IMR-90 (cell line): ENCODE measurements around the gene CBX3. TPM values are rescaled to one million over a fixed set of nuclear protein-coding genes. Genes with fewer than 3 reads are reported as not detected.

ENCODE experiments used
- ATAC-seq: fragments of 200-7000 bp; cut with Tn5 transposase; 2 replicates; pipeline ENCODE4 v1.9.1; 2020; ENCODE audit warnings: low read depth, mild to moderate bottlenecking, moderate library complexity
- BruUV-seq: library from RNA; stranded (reverse); fragments of 400-500 nt; replicated peaks from 2 replicates; lab custom pipeline; 2021; lab: Mats Ljungman, UMichigan
- CTCF ChIA-PET: fragments of 300-600 bp; formaldehyde crosslinking; extraction: SDS; loops from one replicate; lab custom pipeline; 2021; ENCODE audit warnings: antibody characterized with exemption; lab: Yijun Ruan, JAX
- POLR2A ChIA-PET: fragments of 300-600 bp; sonication (Branson Sonifier 250); formaldehyde crosslinking; loops from one replicate; lab custom pipeline; 2022; ENCODE audit warnings: antibody characterized with exemption; ENCODE audit not compliant: unreplicated experiment; lab: Charles Lee
- DNase-seq: peaks from one replicate; pipeline ENCODE4 v3.0.0; 2013
- H2AFZ ChIP-seq: replicated peaks from 2 replicates; pipeline ENCODE3; 2013; ENCODE audit warnings: low read length, mild to moderate bottlenecking; ENCODE audit not compliant: poor library complexity
- H2AK5ac ChIP-seq: 2 replicates; pipeline ENCODE4 v1.6.1; 2013; ENCODE audit warnings: low read depth, low read length, inconsistent platforms
- H2AK9ac ChIP-seq: replicated peaks from 2 replicates; pipeline ENCODE3; 2013; ENCODE audit warnings: mild to moderate bottlenecking, low read depth, low read length, moderate library complexity; ENCODE audit not compliant: poor library complexity
- H2BK120ac ChIP-seq: 2 replicates; pipeline ENCODE4 v1.6.1; 2013; ENCODE audit warnings: low read depth, low read length, inconsistent platforms
- H2BK15ac ChIP-seq: 3 replicates; pipeline ENCODE4 v1.6.1; 2013; ENCODE audit warnings: low read depth, low read length, inconsistent platforms
- H2BK20ac ChIP-seq: 2 replicates; pipeline ENCODE4 v1.6.1; 2013; ENCODE audit warnings: low read depth, mild to moderate bottlenecking, inconsistent platforms, low read length, moderate library complexity
- H2BK5ac ChIP-seq: 2 replicates; pipeline ENCODE4 v1.6.1; 2013; ENCODE audit warnings: mild to moderate bottlenecking, low read depth, low read length, inconsistent platforms; ENCODE audit not compliant: poor library complexity, severe bottlenecking
- H3K14ac ChIP-seq: replicated peaks from 2 replicates; pipeline ENCODE4 v1.6.1; 2013; ENCODE audit warnings: low read depth, low read length, inconsistent platforms
- H3K18ac ChIP-seq: 2 replicates; pipeline ENCODE4 v1.6.1; 2013; ENCODE audit warnings: low read depth, low read length, control low read depth
- H3K23ac ChIP-seq: 2 replicates; pipeline ENCODE4 v1.6.1; 2013; ENCODE audit warnings: low read depth, low read length, inconsistent platforms
- H3K27ac ChIP-seq: 2 replicates; pipeline ENCODE4 v1.5.1; 2013; ENCODE audit warnings: mild to moderate bottlenecking, control low read depth, low read length; ENCODE audit not compliant: insufficient read depth
- H3K27me3 ChIP-seq: 2 replicates; pipeline ENCODE4 v1.6.1; 2013; ENCODE audit warnings: low read length; ENCODE audit not compliant: control insufficient read depth, insufficient read depth
- H3K36me3 ChIP-seq: 2 replicates; pipeline ENCODE4 v1.6.1; 2013; ENCODE audit warnings: low read length, mixed read lengths; ENCODE audit not compliant: control insufficient read depth, insufficient read depth
- H3K4ac ChIP-seq: 2 replicates; pipeline ENCODE4 v1.6.1; 2013; ENCODE audit warnings: low read depth, low read length, inconsistent platforms
- H3K4me1 ChIP-seq: 2 replicates; pipeline ENCODE4 v1.6.1; 2013; ENCODE audit warnings: low read length, mixed read lengths; ENCODE audit not compliant: control insufficient read depth, insufficient read depth
- H3K4me2 ChIP-seq: 2 replicates; pipeline ENCODE4 v1.6.1; 2013; ENCODE audit warnings: low read depth, mild to moderate bottlenecking, control low read depth, low read length, moderate library complexity
- H3K4me3 ChIP-seq: 2 replicates; pipeline ENCODE4 v1.5.1; 2013; ENCODE audit warnings: low read depth, mild to moderate bottlenecking, control low read depth, low read length, moderate library complexity; ENCODE audit not compliant: insufficient read depth
- H3K56ac ChIP-seq: 2 replicates; pipeline ENCODE4 v1.6.1; 2013; ENCODE audit warnings: low read length, inconsistent platforms; ENCODE audit not compliant: insufficient read depth; ENCODE audit errors: extremely low read depth
- H3K79me1 ChIP-seq, 2 experiments: 2 replicates each; pipeline ENCODE4 v1.6.1; 2013; ENCODE audit warnings: low read length in 2 of 2, inconsistent platforms in 1 of 2, low read depth in 1 of 2
- H3K9ac ChIP-seq: 2 replicates; pipeline ENCODE4 v1.6.1; 2013; ENCODE audit warnings: low read depth, low read length, control low read depth
- H3K9me1 ChIP-seq: 2 replicates; pipeline ENCODE4 v1.6.1; 2013; ENCODE audit warnings: low read length, inconsistent platforms; ENCODE audit not compliant: insufficient read depth
- H3K9me3 ChIP-seq: 2 replicates; pipeline ENCODE4 v1.6.1; 2013; ENCODE audit warnings: low read length; ENCODE audit not compliant: control insufficient read depth, insufficient read depth
- H4K20me1 ChIP-seq: 2 replicates; pipeline ENCODE4 v1.6.1; 2013; ENCODE audit warnings: low read length, inconsistent platforms; ENCODE audit not compliant: insufficient read depth
- H4K5ac ChIP-seq: 2 replicates; pipeline ENCODE4 v1.6.1; 2013; ENCODE audit warnings: mild to moderate bottlenecking, low read depth, low read length, control low read depth
- H4K8ac ChIP-seq, 2 experiments: 2 replicates each; pipeline ENCODE4 v1.6.1; 2013; ENCODE audit warnings: low read depth in 2 of 2, low read length in 2 of 2, control low read depth in 1 of 2, inconsistent platforms in 1 of 2
- H4K91ac ChIP-seq: 2 replicates; pipeline ENCODE4 v1.6.1; 2013; ENCODE audit warnings: low read depth, low read length, inconsistent platforms; ENCODE audit not compliant: insufficient read depth
- BHLHE40 ChIP-seq: fragments of 150-350 bp; IDR thresholded peaks from 2 replicates; pipeline ENCODE4 v1.6.1; 2016; ENCODE audit warnings: mild to moderate bottlenecking, low read depth, low read length
- CEBPB ChIP-seq: IDR thresholded peaks from 2 replicates; pipeline ENCODE4 v1.6.1; 2012; ENCODE audit warnings: low read depth, low read length, improper control_type of control experiment
- CHD1 ChIP-seq: IDR thresholded peaks from 2 replicates; pipeline ENCODE4 v1.6.1; 2012; ENCODE audit warnings: low read depth, low read length, improper control_type of control experiment
- CTCF ChIP-seq: conservative IDR thresholded peaks from 2 replicates; pipeline ENCODE4 v1.5.1; 2012; ENCODE audit warnings: mild to moderate bottlenecking, low read depth, low read length, improper control_type of control experiment
- FOS ChIP-seq: fragments of 150-350 bp; IDR thresholded peaks from 2 replicates; pipeline ENCODE4 v1.6.1; 2016; ENCODE audit warnings: low read depth, low read length
- MAFK ChIP-seq: IDR thresholded peaks from 2 replicates; pipeline ENCODE4 v1.6.1; 2012; ENCODE audit warnings: low read depth, low read length, improper control_type of control experiment
- MAZ ChIP-seq: IDR thresholded peaks from 2 replicates; pipeline ENCODE4 v1.6.1; 2012; ENCODE audit warnings: low read depth, mild to moderate bottlenecking, low read length, improper control_type of control experiment, moderate library complexity, borderline replicate concordance
- MXI1 ChIP-seq: IDR thresholded peaks from 2 replicates; pipeline ENCODE4 v1.6.1; 2012; ENCODE audit warnings: low read depth, mild to moderate bottlenecking, low read length, moderate library complexity, borderline replicate concordance
- NFE2L2 ChIP-seq: fragments of 150-350 bp; IDR thresholded peaks from 2 replicates; pipeline ENCODE4 v1.6.1; 2016; ENCODE audit warnings: low read depth, mild to moderate bottlenecking, low read length
- POLR2A ChIP-seq: IDR thresholded peaks from 2 replicates; pipeline ENCODE4 v1.6.1; 2012; ENCODE audit warnings: mild to moderate bottlenecking, low read depth, low read length
- RAD21 ChIP-seq: IDR thresholded peaks from 2 replicates; pipeline ENCODE4 v1.6.1; 2012; ENCODE audit warnings: low read length, improper control_type of control experiment
- RCOR1 ChIP-seq: IDR thresholded peaks from 2 replicates; pipeline ENCODE4 v1.6.1; 2012; ENCODE audit warnings: mild to moderate bottlenecking, low read length, improper control_type of control experiment; ENCODE audit not compliant: insufficient replicate concordance
- RFX5 ChIP-seq: IDR thresholded peaks from 2 replicates; pipeline ENCODE4 v1.8.0; 2012; ENCODE audit warnings: low read depth, mild to moderate bottlenecking, low read length, moderate library complexity
- SMC3 ChIP-seq: fragments of 150-350 bp; IDR thresholded peaks from 2 replicates; pipeline ENCODE4 v1.6.1; 2016; ENCODE audit warnings: low read depth, mild to moderate bottlenecking, antibody characterized with exemption, low read length, moderate library complexity
- WGBS, 2 experiments: methylation state at CpG; one replicate each; pipeline versions ENCODE4 v1.1.5 to v1.1.7; 2013; ENCODE audit warnings: missing lambda C conversion rate in 2 of 2; ENCODE audit not compliant: insufficient read length in 1 of 2; ENCODE audit errors: extremely low coverage in 2 of 2; 5-methylcytosine and 5-hydroxymethylcytosine counted together
- dilution Hi-C: fragments of 300-500 bp; cut with HindIII; formaldehyde crosslinking; loops from one replicate; pipeline ENCODE4 v1.14.3; 2018; ENCODE audit warnings: low sequenced_read_pairs; ENCODE audit not compliant: unreplicated experiment
- in situ Hi-C: fragments of 300-500 bp; cut with MboI; formaldehyde crosslinking; loops from 3 replicates; pipeline ENCODE4 v1.14.3; 2019; ENCODE audit warnings: low sequenced_read_pairs, inconsistent platforms, mixed read lengths
- intact Hi-C: fragments of 100-400 bp; cut with micrococcal nuclease; formaldehyde crosslinking; loops from 2 replicates; pipeline ENCODE4 v1.10.0; 2022
- polyA plus RNA-seq, 3 experiments: library from polyadenylated mRNA; depleted of rRNA; stranded (reverse); fragments of >200 nt; gene quantifications; 2 replicates each; pipeline ENCODE4 v1.2.3, GENCODE V29; 2012; ENCODE audit warnings: low replicate concordance in 1 of 3
- total RNA-seq: library from RNA; depleted of rRNA; stranded (reverse); fragments of >200 nt; gene quantifications from 2 replicates; pipeline ENCODE4 v1.2.3, GENCODE V29; 2012
- TF ChIP-seq, protein P1 (sequence below): fragments of 150-350 bp; IDR thresholded peaks from 2 replicates; pipeline ENCODE4 v1.6.1; 2017; ENCODE audit warnings: mild to moderate bottlenecking, antibody characterized with exemption, low read length, low read depth
- TF ChIP-seq, protein P2 (sequence below): fragments of 150-350 bp; IDR thresholded peaks from 2 replicates; pipeline ENCODE4 v1.6.1; 2016; ENCODE audit warnings: low read depth, mild to moderate bottlenecking, low read length, moderate library complexity, borderline replicate concordance

Gene CBX3
- total and polyA plus RNA-seq, 2 of the 4 experiments (the other 2 are of a cell fraction), result 38.2 to 76.5 TPM

GRCh38 chr7:26198781-26199169 is 2.8 kb upstream of the CBX3 start:
- Histone ChIP-seq H3K4ac (no peak overlapping the region), H2BK15ac (no peak overlapping the region), H3K27ac (peak overlapping the region; percentile 34; the same call in 1 of the 2 replicates), H3K18ac (no peak overlapping the region), H2BK20ac (no peak overlapping the region), H2AFZ (no peak overlapping the region), H3K9me1 (no peaks in the 10 kb centered on the region), H2AK9ac (no peak overlapping the region), H4K5ac (no peak overlapping the region), H3K4me2 (peak overlapping the region; percentile 85), H3K9ac (peak overlapping the region; percentile 97), H3K56ac (peak overlapping the region; percentile 98), H2BK5ac (peak overlapping the region; percentile 93), H3K4me1 (peaks cover 5% of the 10 kb centered on the region), H3K36me3 (peaks cover 28% of the 10 kb centered on the region), H4K8ac (no peak overlapping the region), H2AK5ac (no peak overlapping the region), H3K4me3 (peak overlapping the region; percentile 81), H3K23ac (peak overlapping the region; percentile 35; the same call in 1 of the 2 replicates), H3K9me3 (no peaks in the 10 kb centered on the region), H2BK120ac (no peak overlapping the region), H4K91ac (no peak overlapping the region), H3K79me1 (peaks cover 4 to 10% of the 10 kb centered on the region in 2 experiments; a peak in 3 of 4 replicates), H4K20me1 (peaks cover 82% of the 10 kb centered on the region), H3K27me3 (no peaks in the 10 kb centered on the region), H3K14ac (no peak overlapping the region)
- in situ Hi-C loops, result loop anchor here (10.0 kb wide), 2 partner anchors 906 to 946 kb away; partner anchors contain the start of genes HOXA2, HOXA5 and HOXA6
- ATAC-seq (no peak), DNase-seq (no peak)
- BruUV-seq, result no TSS peak
- 0% methylated on average over 1 of the region's 7 CpGs; no CpG with 5 or more reads in 1 of the 2 experiments for WGBS, 2 experiments
- CTCF ChIA-PET, result interaction anchor here (0.6 to 2.7 kb wide), 7 partner anchors 10 to 120 kb away, joined by 3 to 12 read pairs (median 4); no protein-coding TSS in a partner anchor
- intact Hi-C loops, result loop anchor here (1.0 to 5.0 kb wide), 4 partner anchors 42 to 306 kb away; no protein-coding TSS in a partner anchor
- TF ChIP-seq RCOR1, result no peak
- no peak for TF ChIP-seq RAD21
- TF ChIP-seq CHD1, result no peak
- no peak for TF ChIP-seq SMC3
- TF ChIP-seq, protein P1, sequence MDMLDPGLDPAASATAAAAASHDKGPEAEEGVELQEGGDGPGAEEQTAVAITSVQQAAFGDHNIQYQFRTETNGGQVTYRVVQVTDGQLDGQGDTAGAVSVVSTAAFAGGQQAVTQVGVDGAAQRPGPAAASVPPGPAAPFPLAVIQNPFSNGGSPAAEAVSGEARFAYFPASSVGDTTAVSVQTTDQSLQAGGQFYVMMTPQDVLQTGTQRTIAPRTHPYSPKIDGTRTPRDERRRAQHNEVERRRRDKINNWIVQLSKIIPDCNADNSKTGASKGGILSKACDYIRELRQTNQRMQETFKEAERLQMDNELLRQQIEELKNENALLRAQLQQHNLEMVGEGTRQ, result no peak
- no peak for TF ChIP-seq MAFK
- TF ChIP-seq POLR2A, result no peak
- TF ChIP-seq BHLHE40, result no peak
- TF ChIP-seq RFX5, result no peak
- no peak for TF ChIP-seq CTCF
- no peak for TF ChIP-seq CEBPB
- TF ChIP-seq MXI1, result no peak
- TF ChIP-seq, protein P2, sequence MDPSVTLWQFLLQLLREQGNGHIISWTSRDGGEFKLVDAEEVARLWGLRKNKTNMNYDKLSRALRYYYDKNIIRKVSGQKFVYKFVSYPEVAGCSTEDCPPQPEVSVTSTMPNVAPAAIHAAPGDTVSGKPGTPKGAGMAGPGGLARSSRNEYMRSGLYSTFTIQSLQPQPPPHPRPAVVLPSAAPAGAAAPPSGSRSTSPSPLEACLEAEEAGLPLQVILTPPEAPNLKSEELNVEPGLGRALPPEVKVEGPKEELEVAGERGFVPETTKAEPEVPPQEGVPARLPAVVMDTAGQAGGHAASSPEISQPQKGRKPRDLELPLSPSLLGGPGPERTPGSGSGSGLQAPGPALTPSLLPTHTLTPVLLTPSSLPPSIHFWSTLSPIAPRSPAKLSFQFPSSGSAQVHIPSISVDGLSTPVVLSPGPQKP, result no peak
- TF ChIP-seq MAZ, result no peak
- no peak for TF ChIP-seq NFE2L2
- TF ChIP-seq FOS, result no peak
- POLR2A ChIA-PET, result no interaction called here
- dilution Hi-C loops, result no loop called here
